Cardiac muscle cell (in vitro differentiated cells and primary cell): ENCODE measurements around the gene POLR1D. TPM values are rescaled to one million over a fixed set of nuclear protein-coding genes. Genes with fewer than 3 reads are reported as not detected.

Source experiments
- DNase-seq, 2 donors: peaks; one replicate each; pipeline versions ENCODE4 v3.0.0 to v3.0.0-alpha.2; 2010 to 2017; ENCODE audit warnings: low read depth in 1 of 2, low spot score in 1 of 2
- H3K27ac ChIP-seq: fragments of 200-600 bp; sonication (generic); 2 replicates; pipeline ENCODE4 v1.5.1; 2016
- H3K27me3 ChIP-seq: fragments of 200-600 bp; sonication (generic); 2 replicates; pipeline ENCODE4 v1.6.0; 2016; ENCODE audit warnings: control low read depth
- H3K36me3 ChIP-seq: fragments of 200-600 bp; sonication (generic); 2 replicates; pipeline ENCODE4 v1.5.1; 2016; ENCODE audit warnings: control low read depth
- H3K4me1 ChIP-seq: fragments of 200-600 bp; sonication (generic); 2 replicates; pipeline ENCODE4 v1.8.1; 2017; ENCODE audit warnings: low read depth, mild to moderate bottlenecking, mixed run types
- H3K4me3 ChIP-seq: fragments of 200-600 bp; sonication (generic); 2 replicates; pipeline ENCODE4 v1.5.1; 2016; ENCODE audit warnings: mild to moderate bottlenecking
- H3K9me3 ChIP-seq: fragments of 200-600 bp; sonication (generic); 2 replicates; pipeline ENCODE4 v1.5.1; 2017; ENCODE audit warnings: low read depth, mild to moderate bottlenecking, control low read depth
- polyA plus RNA-seq: library from polyadenylated mRNA; unstranded; fragments of >200 nt; fragmentation: Nextera tagmentation; extraction: Ambion mirVana; gene quantifications from 2 replicates; pipeline ENCODE4 v1.2.1, GENCODE V29; 2016
- total RNA-seq: library from RNA; depleted of rRNA; stranded (reverse); fragments of >200 nt; gene quantifications from 2 replicates; pipeline ENCODE4 v1.2.3, GENCODE V29; 2016
- TF ChIP-seq, protein P1 (sequence below): IDR thresholded peaks from 2 replicates; pipeline ENCODE4 v1.5.1; 2012; ENCODE audit warnings: low read depth, mild to moderate bottlenecking, low read length

Gene POLR1D, protein sequence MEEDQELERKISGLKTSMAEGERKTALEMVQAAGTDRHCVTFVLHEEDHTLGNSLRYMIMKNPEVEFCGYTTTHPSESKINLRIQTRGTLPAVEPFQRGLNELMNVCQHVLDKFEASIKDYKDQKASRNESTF
- total RNA-seq (106 and 116 TPM in 2 replicates), polyA plus RNA-seq (101 and 114 TPM in 2 replicates)

DNA sequence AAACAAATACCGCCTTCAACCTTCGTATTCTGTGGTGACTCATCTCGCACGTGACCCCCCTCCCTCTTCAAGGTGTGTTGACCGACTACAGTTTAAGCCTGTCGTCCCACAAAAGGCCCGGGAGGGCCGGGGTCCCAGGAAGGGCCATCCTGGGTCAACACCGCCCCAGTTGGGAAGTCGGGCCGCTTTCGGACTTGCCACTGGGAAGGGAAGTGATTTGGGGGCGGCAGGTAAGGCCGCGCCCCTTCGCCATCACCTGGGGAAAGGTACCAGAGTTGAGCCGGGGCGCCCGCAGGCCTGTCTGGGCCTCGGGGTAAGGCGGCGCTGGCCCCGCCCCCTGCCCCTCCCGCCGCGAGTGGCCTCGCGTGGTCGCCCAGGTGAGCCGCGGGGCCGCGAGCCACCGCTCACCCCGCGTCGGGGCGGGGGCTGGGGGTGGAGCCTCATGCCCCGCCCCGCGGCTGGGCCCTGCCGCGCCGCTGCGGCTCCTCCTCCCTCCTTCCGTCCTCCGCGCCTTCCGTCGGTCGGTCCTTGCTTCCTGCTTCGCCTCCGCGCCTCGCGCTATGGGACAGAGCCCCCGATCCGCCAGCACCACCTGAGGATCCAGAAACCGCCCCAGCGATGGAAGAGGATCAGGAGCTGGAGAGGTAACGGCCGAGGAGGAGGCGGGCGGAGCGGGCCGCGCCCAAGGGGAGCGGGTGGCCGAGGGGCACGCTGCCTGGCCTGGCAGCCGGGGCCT, at the start of gene POLR1D:
TSS of gene POLR1D (plus strand) at position 527 of the 736 bp plus-strand sequence. CDS start at position 619, 92 bp downstream.
- Histone ChIP-seq H3K27ac (peak within 1 kb of the TSS; percentile 81), H3K9me3 (no peaks in the 10 kb centered on the region), H3K4me3 (peak within 1 kb of the TSS; percentile 53), H3K36me3 (peaks cover 6% of the 10 kb centered on the region), H3K27me3 (no peaks in the 10 kb centered on the region), H3K4me1 (peaks cover 23% of the 10 kb centered on the region)
- DNase-seq = peak; percentile 77 to 89
- TF ChIP-seq, protein P1, sequence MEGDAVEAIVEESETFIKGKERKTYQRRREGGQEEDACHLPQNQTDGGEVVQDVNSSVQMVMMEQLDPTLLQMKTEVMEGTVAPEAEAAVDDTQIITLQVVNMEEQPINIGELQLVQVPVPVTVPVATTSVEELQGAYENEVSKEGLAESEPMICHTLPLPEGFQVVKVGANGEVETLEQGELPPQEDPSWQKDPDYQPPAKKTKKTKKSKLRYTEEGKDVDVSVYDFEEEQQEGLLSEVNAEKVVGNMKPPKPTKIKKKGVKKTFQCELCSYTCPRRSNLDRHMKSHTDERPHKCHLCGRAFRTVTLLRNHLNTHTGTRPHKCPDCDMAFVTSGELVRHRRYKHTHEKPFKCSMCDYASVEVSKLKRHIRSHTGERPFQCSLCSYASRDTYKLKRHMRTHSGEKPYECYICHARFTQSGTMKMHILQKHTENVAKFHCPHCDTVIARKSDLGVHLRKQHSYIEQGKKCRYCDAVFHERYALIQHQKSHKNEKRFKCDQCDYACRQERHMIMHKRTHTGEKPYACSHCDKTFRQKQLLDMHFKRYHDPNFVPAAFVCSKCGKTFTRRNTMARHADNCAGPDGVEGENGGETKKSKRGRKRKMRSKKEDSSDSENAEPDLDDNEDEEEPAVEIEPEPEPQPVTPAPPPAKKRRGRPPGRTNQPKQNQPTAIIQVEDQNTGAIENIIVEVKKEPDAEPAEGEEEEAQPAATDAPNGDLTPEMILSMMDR = no peak

DNA sequence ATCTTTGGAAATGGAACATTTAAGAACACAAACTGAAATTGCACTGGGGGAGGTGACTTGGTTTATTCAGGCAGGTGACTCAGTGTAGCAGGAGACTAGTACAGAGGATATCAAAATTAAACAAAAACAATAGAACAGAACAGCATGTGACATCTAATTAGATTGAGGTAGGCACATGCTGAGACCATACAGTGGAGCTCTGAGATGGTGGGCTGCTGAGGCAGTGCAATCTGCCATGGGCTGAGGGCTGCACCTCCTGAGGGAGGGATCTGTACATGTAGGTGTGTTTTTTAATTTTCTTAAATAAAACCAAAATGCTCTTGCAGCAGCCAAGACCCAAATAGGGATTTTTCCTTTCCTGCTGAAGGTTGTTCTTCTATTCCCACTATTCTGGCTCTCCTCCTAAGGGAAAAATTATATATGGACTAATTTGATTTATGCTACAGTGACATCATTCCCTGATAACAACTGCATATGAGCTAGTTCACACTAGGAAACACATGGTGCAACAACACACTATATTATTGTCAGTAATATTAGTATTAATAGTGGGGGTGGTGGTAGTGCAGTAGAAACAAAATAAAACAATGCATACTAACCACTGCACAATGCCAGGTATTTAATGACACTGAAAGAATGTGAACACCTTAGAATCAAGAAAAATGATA, 49.3 kb upstream of the POLR1D start:
- H3K9me3 ChIP-seq = no peaks in the 10 kb centered on the region
- H3K27me3 ChIP-seq = no peaks in the 10 kb centered on the region
- TF ChIP-seq, protein P1 = no peak
- no peak for DNase-seq
- no peak overlapping the region for H3K4me3 ChIP-seq
- H3K27ac ChIP-seq = no peak overlapping the region
- H3K4me1 ChIP-seq = no peaks in the 10 kb centered on the region
- peaks cover 6% of the 10 kb centered on the region for H3K36me3 ChIP-seq

DNA sequence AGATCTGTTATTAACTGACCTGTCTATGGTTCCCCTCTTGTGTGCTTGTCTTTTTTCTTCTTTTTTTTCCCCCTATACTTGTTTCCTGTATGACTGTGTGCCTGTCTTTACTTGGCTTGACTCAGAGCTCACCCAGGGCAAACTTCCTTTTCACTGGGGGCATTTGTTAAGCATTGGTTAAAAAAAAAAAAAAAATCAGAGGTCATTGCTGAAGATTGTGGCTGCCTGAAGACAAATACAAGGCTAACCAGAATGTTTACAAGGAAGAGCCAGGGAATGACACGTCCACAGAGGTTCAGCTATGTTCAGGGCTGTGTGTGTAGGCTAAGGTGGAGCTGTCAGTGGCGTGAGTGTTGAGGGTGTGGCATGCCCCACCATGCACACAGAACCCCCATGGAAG, 48.4 kb upstream of the POLR1D start:
- Histone ChIP-seq H3K9me3 (no peaks in the 10 kb centered on the region), H3K36me3 (peaks cover 4% of the 10 kb centered on the region), H3K27ac (no peak overlapping the region), H3K4me1 (no peaks in the 10 kb centered on the region), H3K4me3 (no peak overlapping the region), H3K27me3 (no peaks in the 10 kb centered on the region)
- TF ChIP-seq, protein P1 = no peak
- peak in 1 of 2 donors; percentile 19 for DNase-seq

DNA sequence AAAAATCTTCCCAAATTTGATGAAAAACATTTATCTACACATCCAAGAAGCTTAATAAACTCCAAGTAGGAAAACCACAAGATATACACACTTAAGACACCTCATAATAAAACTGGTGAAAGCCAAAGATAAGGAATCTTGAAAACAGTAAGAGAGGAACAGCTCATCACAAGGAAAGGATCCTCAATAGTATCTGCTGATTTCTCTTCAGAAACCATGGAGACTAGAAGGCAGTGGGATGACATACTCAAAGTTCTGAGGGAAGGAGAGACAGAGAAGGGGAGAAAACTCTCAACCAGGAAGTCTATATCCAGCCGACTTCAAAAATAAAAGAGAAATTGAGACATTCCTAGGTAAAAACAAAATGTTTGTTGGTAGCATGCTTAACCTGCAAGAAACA, 47.0 kb upstream of the POLR1D start:
- no peak for DNase-seq

DNA sequence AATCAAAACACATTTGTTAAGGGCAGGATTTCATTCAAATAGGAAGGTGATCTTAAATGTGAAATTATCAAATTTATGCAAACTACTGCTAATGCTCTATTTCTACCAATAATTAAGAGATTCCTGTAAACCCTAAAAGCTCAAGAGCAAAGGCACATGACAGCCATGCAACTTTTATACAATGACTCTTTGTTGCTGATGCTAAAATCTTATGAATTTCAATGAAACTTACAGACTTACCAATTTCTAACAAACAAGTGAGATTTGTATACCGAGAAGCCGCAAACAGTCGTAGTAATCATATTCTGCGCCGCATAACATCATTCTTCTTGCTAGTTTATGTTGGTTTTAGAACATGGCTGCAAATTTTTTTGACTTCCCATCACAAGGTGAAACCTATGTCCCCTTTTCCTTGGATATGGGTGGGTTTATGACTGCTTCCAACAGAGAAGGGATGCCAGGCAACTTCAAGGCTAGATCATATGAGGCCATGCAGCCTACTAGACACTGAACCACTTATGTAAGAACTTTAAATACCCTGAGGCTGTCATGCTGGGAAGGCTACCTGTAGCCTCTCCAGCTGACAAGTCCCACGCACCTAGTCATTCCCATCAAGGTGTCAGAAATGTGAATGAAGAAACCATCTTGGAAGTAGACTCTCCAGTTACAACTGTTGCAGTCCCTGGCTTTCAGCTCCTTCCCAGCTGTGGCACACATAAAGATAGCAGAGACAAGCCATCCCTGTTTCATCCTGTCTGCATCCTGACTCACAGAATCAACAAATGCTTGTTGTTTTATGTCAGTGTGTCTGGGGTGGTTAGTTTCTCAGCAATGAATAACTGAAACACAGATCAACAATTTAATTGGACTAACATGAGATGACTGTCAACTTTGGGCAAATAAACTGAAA, 43.3 kb upstream of the POLR1D start:
- TF ChIP-seq, protein P1 = no peak

More for the DNA sequence above, 47.0 kb upstream of the POLR1D start:
- Histone ChIP-seq H3K27ac (no peak overlapping the region), H3K4me3 (no peak overlapping the region), H3K4me1 (no peaks in the 10 kb centered on the region), H3K36me3 (no peaks in the 10 kb centered on the region), H3K27me3 (no peaks in the 10 kb centered on the region), H3K9me3 (no peaks in the 10 kb centered on the region)
- TF ChIP-seq, protein P1 = no peak

More for the DNA sequence above, 43.3 kb upstream of the POLR1D start:
- no peak overlapping the region for H3K4me3 ChIP-seq
- H3K27ac ChIP-seq = no peak overlapping the region
- H3K36me3 ChIP-seq = no peaks in the 10 kb centered on the region
- no peaks in the 10 kb centered on the region for H3K4me1 ChIP-seq
- no peaks in the 10 kb centered on the region for H3K27me3 ChIP-seq
- DNase-seq = no peak
- no peaks in the 10 kb centered on the region for H3K9me3 ChIP-seq
